Keratinocyte (primary cell): ENCODE measurements around the gene TMC5.

Experiments used
- CTCF ChIP-seq, 3 experiments: IDR thresholded peaks in 1 of 3; conservative IDR thresholded peaks in 1 of 3; optimal IDR thresholded peaks in 1 of 3; 2 replicates in 2 of 3; 3 replicates in 1 of 3; pipeline versions ENCODE3 to v1.5.1; 2011; ENCODE audit warnings: low read length in 3 of 3, mild to moderate bottlenecking in 3 of 3, moderate library complexity in 2 of 3, control low read depth in 1 of 3, inconsistent platforms in 1 of 3; ENCODE audit not compliant: insufficient read depth in 2 of 3; ENCODE audit errors: extremely low read depth in 1 of 3
- EZH2 ChIP-seq: IDR thresholded peaks from one replicate; pipeline ENCODE4 v1.6.1; 2012; ENCODE audit warnings: inconsistent platforms, mild to moderate bottlenecking, low read length, moderate library complexity

- no peak for TF ChIP-seq CTCF (optimal IDR thresholded peaks at IDR 0.05 in 1 of 3, IDR thresholded peaks at IDR 0.05 in 1 of 3, conservative IDR thresholded peaks at IDR 0.05 in 1 of 3; ENCODE audit: extremely low read depth in 1 of 3, insufficient read depth in 2 of 3, low read length in 3 of 3)
- TF ChIP-seq EZH2: no peak
Observed at GRCh38 chr16:19432429-19432828, 14.7 kb downstream of the TMC5 start.
